ENCODE results near the gene TST.

DNA sequence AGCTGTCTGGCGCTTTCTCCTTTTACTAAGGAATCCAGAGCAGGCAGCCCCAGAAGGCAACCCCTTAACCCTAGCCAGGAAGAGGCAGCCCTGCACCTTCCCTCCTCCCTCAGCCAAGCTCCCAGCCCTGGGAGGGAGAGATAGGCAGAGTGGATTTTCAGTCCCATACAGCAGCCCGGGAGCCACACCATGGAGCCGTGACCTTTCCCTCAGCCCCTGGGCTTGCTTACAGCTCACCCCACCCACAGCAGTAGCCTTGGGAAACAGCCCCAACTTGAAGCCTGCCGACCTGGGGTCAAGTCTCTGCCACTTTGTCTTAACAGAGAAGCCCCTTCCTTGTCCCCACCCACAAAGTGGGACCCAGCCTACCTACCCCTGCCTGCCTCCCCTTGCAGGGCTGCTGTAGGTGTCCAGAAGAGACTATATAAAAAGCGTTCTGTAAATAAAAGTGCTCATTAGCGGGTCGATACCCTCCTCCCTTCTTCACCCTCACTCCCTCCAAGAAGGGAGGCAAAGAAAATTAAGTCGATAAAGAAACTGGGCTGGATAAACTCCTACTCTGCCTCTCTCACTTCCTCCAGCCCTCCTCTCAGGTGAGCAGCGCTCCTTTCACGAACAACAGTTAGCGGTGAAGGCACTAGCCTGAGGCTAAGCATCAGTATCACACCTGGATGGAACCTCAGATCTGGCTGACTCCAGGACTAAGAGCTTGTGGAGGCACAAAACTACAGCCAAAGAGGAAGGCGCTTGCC is 4.2 kb downstream of the TST start:
- TF ChIP-seq, protein P1, sequence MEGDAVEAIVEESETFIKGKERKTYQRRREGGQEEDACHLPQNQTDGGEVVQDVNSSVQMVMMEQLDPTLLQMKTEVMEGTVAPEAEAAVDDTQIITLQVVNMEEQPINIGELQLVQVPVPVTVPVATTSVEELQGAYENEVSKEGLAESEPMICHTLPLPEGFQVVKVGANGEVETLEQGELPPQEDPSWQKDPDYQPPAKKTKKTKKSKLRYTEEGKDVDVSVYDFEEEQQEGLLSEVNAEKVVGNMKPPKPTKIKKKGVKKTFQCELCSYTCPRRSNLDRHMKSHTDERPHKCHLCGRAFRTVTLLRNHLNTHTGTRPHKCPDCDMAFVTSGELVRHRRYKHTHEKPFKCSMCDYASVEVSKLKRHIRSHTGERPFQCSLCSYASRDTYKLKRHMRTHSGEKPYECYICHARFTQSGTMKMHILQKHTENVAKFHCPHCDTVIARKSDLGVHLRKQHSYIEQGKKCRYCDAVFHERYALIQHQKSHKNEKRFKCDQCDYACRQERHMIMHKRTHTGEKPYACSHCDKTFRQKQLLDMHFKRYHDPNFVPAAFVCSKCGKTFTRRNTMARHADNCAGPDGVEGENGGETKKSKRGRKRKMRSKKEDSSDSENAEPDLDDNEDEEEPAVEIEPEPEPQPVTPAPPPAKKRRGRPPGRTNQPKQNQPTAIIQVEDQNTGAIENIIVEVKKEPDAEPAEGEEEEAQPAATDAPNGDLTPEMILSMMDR (IDR thresholded peaks at IDR 0.05; ENCODE audit: extremely low read depth in 1 of 2, insufficient read depth in 1 of 2, low read depth in 1 of 2, low read length in 2 of 2), result no peak
- no peak for TF ChIP-seq FOS (IDR thresholded peaks at IDR 0.05; ENCODE audit: borderline replicate concordance, insufficient read depth, low read length)
- TF ChIP-seq POLR2AphosphoS5 (IDR thresholded peaks at IDR 0.05; ENCODE audit: insufficient read depth, low read depth, low read length), result no peak
- no peak for TF ChIP-seq POLR2A (IDR thresholded peaks at IDR 0.05; ENCODE audit: low read depth, low read length)
- TF ChIP-seq, protein P2, sequence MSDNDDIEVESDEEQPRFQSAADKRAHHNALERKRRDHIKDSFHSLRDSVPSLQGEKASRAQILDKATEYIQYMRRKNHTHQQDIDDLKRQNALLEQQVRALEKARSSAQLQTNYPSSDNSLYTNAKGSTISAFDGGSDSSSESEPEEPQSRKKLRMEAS (IDR thresholded peaks at IDR 0.05; ENCODE audit: insufficient read depth, insufficient read length), result no peak
- no peak for TF ChIP-seq MYC (IDR thresholded peaks at IDR 0.05; ENCODE audit: low read depth, low read length)
- TF ChIP-seq EZH2 (IDR thresholded peaks at IDR 0.05; ENCODE audit: borderline replicate concordance, low read depth, low read length, severe bottlenecking), result no peak
- TF ChIP-seq JUN (IDR thresholded peaks at IDR 0.05; ENCODE audit: borderline replicate concordance, insufficient read depth, insufficient read length, low read depth), result no peak
- TF ChIP-seq GATA2 (IDR thresholded peaks at IDR 0.05; ENCODE audit: insufficient read depth, insufficient read length, low read depth, low read length), result no peak
